ENCODE data around the gene SARS2.
"Not testable (repeated sequence)": the region's sequence is repeated elsewhere in the genome, so short reads cannot be mapped to it uniquely, and the experiment has no call there.

Gene SARS2

DNA sequence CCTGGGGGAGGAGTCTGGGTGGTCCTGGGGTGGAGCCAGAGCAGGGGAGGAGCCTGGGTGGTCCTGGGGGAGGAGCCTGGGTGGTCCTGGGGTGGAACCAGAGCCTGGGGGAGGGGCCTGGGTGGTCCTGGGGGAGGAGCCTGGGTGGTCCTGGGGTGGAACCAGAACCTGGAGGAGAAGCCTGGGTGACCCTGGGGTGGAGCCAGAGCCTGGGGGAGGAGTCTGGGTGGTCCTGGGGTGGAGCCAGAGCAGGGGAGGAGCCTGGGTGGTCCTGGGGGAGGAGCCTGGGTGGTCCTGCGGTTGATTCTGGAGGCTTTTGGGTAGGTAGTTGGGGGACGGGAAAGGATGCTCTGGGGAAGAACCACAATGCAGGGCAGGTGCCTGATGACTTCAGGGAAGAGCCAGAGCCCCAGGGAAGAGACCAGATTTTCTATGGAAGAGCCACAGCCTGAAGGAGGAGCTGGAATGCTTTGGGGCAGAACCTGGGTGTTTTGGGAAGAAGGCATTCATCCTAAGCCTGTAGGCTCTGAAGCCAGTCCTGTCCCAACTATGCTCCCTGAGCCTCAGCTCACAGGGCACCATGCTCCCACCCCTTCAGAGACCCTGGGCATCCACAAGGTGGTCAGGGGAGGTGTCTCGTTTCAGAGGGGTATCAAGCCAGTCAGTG lies 15.1 kb upstream of the SARS2 start:
- no peak for DNase-seq

- DNase-seq: no peak
These were observed 14.5 kb upstream of the SARS2 start for GRCh38 chr19:38944981-38945506.

DNA sequence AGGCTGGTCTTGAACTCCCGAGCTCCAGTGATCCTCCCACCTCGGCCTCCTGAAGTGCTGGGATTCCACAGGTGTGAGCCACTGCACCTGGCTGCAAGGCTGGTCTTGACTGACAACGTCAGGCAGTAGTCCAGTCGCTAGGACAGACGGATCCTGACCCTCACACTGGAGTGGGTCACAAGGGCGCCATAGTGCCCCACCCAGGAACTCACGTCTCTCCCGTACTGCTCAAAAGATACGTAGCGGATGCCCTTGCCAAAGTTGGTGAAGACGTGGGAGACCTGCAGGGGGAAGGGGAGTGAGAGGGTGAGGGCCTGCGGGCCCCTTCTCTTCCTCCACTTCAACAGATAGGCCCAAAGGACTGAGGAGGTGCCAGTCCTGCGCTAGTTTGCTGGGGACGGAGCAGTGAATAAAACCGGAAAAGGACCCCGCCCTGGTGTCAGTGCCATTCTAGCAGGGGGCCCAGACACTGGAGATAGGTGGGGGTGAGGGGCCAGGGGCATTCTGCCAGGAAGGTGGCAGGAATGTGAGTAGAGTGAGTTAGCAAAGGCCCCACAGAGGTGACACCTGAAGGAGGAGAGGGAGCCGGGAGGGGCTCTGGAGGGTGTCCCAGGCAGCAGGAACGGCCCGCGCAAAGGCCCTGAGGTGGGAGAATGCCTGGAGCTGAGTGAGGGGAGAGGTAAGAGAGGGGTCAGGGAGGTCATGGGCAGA lies 12.1 kb upstream of the SARS2 start:
- no peak for DNase-seq

GRCh38 chr19:38941979-38942378 lies 11.4 kb upstream of the SARS2 start:
- no peak for DNase-seq

GRCh38 chr19:38941466-38941865 lies 10.9 kb upstream of the SARS2 start:
- DNase-seq: not testable (repeated sequence)

- no peak for DNase-seq
These were observed 9.4 kb upstream of the SARS2 start for GRCh38 chr19:38939957-38940356.

- no peak for DNase-seq
These were observed 3.0 kb upstream of the SARS2 start for GRCh38 chr19:38933544-38933943.

DNA sequence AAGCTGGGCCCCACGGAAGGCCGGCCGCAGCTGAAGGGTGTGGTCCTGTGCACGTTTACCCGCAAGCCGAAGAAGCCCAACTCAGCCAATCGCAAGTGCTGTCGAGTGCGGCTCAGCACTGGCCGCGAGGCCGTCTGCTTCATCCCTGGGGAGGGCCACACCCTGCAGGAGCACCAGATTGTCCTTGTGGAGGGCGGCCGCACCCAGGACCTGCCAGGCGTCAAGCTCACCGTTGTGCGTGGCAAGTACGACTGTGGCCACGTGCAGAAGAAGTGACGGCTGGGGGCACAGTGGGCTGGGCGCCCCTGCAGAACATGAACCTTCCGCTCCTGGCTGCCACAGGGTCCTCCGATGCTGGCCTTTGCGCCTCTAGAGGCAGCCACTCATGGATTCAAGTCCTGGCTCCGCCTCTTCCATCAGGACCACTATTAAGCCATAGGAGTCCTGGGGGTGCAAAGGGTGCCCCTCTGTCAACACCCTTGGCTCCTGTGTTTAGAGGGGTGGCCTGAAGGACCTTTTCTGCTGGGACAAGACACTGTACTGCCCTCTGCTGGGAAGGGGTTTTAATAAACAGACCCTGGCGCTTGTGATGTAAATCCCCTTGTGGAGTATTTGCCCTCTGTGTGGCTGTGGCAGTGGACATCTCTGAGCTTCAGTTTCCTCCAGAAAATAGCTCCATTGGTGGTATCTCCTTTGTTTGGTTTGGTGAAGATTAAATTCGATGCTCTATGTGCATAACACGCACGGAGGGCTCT lies 2.0 kb upstream of the SARS2 start:
- peak; percentile 7 for DNase-seq

- DNase-seq: no peak
These were observed 894 bp upstream of the SARS2 start for GRCh38 chr19:38931521-38931793.

DNA sequence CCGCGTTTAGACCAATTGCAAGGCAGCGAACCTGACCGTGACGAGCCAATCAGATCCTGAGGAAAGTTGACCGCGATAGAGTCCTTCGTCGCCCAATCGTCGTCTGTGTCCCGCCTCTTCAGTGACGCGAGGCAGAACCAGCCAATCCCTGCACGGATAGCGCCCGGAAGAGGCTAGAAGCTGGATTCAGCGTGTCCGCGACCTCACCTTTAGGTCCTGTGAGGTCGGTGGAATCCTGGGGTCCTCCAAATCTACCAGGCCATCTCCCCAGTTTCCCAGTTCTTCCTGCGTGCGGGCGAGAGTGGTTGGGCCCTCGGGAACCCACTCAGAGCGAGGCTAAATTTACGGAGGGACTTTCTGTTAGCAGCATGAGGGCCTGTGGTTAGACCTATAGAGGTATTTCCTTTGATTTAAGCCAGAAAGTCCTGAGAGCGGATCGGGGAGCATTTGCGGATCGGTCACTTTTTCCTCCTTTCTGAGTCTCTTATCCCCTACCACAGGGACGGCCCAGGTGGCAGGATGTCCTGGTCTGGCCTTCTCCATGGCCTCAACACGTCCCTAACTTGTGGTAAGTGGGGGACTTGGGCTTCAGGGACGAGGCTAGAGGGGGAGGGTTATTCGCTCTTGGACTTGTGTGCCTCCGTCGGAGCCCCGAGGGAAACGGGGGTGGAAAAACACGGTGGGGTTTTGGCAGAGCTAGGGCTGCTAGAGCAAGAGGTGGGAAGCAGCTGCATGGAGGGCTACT lies 385 bp upstream of the SARS2 start, which contains the start of gene MRPS12:
MRPS12 (plus strand) TSS at position 169 of the 745 bp plus-strand sequence; CDS start at position 520, 351 bp downstream.
- peak; percentile 99 for DNase-seq

GRCh38 chr19:38928391-38929001 lies 2.1 kb downstream of the SARS2 start:
- no peak for DNase-seq

DNA sequence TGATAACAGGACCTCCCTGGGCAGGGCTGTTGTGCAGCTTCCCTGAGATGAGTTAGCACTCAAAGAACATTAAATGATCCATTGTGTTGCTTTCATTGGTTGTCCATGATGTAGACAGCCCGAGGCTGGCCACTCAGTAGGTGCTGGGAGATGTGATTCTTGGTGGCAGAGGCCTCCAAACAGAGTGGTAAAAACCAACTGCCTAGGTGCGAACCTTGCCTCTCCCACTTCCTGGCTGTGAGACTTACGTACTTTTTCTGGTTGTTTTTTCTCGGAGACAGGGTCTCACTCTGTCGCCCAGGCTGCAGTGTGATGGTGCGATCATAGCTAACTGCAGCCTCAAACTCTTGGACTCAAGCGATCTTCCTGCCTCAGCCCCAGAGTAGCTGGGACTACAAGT lies 6.2 kb downstream of the SARS2 start:
- DNase-seq: no peak

- DNase-seq: no peak
These were observed 8.1 kb downstream of the SARS2 start for GRCh38 chr19:38922482-38922881.

DNA sequence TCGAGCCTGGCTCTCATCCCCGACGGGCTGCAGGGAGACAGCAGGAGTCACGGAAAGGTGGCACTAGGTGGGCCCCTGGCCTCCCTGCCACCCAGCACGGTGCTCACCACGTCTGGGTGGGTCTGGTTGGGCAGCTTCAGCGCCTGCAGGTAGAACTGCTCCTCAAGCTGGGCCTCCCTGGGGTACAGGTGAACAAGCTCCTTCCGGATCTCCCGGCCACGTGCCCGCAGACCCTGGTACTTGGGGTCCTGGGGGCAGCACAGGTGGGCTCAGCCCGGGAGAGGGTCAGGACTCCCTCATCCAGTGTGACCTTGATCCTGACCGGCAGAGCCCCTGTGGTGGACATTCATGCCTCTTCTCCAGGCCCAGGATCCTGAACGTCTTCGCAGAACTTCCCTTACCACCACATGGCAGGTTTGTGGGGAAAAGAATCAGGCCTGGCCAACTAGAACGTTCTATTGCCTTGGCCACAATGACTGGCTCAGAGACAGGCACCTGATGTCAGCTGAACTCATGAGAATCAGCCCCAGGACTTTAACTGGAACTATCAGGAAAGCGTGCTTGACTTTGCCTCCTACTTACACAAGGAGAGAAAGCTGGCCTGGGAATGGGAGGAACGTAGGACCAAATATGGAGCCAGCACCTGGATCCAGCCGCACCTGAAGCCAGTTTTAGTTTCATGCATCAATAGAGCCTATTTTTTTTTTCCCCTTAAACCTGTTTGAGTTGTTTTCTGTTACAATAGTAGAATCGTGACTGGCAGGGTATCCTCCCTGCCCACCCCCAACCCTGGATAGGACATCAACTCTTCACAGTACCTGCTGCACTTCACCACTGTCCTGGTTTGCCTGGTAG lies 8.9 kb downstream of the SARS2 start:
- DNase-seq: no peak

GRCh38 chr19:38920602-38921419 lies 9.8 kb downstream of the SARS2 start:
- DNase-seq: no peak

GRCh38 chr19:38919837-38920601 lies 10.5 kb downstream of the SARS2 start:
- no peak for DNase-seq

DNA sequence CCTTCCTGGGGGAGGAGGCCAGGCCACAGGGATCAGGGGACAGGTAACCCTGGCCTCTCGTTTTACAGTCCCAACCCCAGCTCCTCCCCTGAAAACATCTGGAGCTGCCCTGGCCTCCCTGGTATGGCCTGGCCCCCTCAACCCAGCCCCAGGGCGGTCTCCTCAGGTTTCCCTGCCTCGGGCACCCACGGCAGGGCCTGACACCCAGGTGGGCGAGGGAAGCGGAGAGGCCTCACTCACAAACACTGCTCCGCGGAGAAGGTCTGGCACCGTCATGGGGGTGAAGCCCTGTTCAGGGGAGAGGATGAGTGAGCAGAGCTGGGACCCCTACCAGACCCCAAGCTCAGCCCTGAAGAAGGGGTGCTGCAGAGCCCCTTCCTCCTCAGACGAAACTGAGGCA lies 12.0 kb downstream of the SARS2 start:
- DNase-seq: no peak

- no peak for DNase-seq
These were observed 12.6 kb downstream of the SARS2 start for GRCh38 chr19:38917921-38918491.

- DNase-seq: no peak
These were observed 13.0 kb downstream of the SARS2 start for GRCh38 chr19:38917516-38917915.
